HEK293 (cell line): ENCODE data around the gene GALNT4.

ENCODE experiments used
- GLIS1 ChIP-seq: fragments of 450-650 bp; formaldehyde crosslinking; IDR thresholded peaks from 2 replicates; pipeline ENCODE4 v1.5.1; 2016; ENCODE audit warnings: missing biosample characterization, missing genetic modification characterization
- KLF8 ChIP-seq: fragments of 450-650 bp; formaldehyde crosslinking; IDR thresholded peaks from 2 replicates; pipeline ENCODE4 v1.5.1; 2016; ENCODE audit warnings: missing biosample characterization, missing genetic modification characterization
- PBX3 ChIP-seq: sonication (generic); formaldehyde crosslinking; IDR thresholded peaks from 2 replicates; pipeline ENCODE4 v1.8.1; 2022; ENCODE audit warnings: mild to moderate bottlenecking, moderate library complexity, missing genetic modification reagents
- TCF7L2 ChIP-seq: IDR thresholded peaks from 2 replicates; pipeline ENCODE4 v1.6.1; 2011; ENCODE audit warnings: low read depth, mild to moderate bottlenecking, inconsistent platforms, low read length, moderate library complexity, borderline replicate concordance
- TRIM28 ChIP-seq: IDR thresholded peaks from 2 replicates; pipeline ENCODE4 v1.6.1; 2011; ENCODE audit warnings: low read length, control low read depth, borderline replicate concordance
- ZFP41 ChIP-seq: fragments of 450-650 bp; formaldehyde crosslinking; IDR thresholded peaks from 2 replicates; pipeline ENCODE4 v1.5.1; 2016; ENCODE audit warnings: missing biosample characterization, missing genetic modification characterization, borderline replicate concordance
- ZNF23 ChIP-seq: fragments of 450-650 bp; formaldehyde crosslinking; IDR thresholded peaks from 2 replicates; pipeline ENCODE4 v1.5.1; 2016; ENCODE audit warnings: missing biosample characterization, missing genetic modification characterization, borderline replicate concordance
- ZNF510 ChIP-seq: fragments of 450-650 bp; formaldehyde crosslinking; IDR thresholded peaks from 2 replicates; pipeline ENCODE4 v1.5.1; 2018; ENCODE audit warnings: mild to moderate bottlenecking, missing genetic modification characterization, missing biosample characterization; ENCODE audit not compliant: insufficient replicate concordance
- ZNF585B ChIP-seq: fragments of 450-650 bp; formaldehyde crosslinking; IDR thresholded peaks from 2 replicates; pipeline ENCODE4 v1.5.1; 2016; ENCODE audit warnings: missing biosample characterization, missing genetic modification characterization
- TF ChIP-seq, protein P1 (sequence below): fragments of 450-650 bp; formaldehyde crosslinking; IDR thresholded peaks from 2 replicates; pipeline ENCODE4 v1.5.1; 2016; ENCODE audit warnings: missing biosample characterization, missing genetic modification characterization

- TF ChIP-seq ZFP41 (tag by site-specific recombination) (no peak), PBX3 (CRISPR knock-in tag) (no peak), GLIS1 (tag by site-specific recombination) (no peak), ZNF510 (tag by site-specific recombination) (no peak), ZNF585B (no peak), TCF7L2 (no peak), TRIM28 (no peak), ZNF23 (tag by site-specific recombination) (no peak), KLF8 (tag by site-specific recombination) (no peak)
- TF ChIP-seq, protein P1, sequence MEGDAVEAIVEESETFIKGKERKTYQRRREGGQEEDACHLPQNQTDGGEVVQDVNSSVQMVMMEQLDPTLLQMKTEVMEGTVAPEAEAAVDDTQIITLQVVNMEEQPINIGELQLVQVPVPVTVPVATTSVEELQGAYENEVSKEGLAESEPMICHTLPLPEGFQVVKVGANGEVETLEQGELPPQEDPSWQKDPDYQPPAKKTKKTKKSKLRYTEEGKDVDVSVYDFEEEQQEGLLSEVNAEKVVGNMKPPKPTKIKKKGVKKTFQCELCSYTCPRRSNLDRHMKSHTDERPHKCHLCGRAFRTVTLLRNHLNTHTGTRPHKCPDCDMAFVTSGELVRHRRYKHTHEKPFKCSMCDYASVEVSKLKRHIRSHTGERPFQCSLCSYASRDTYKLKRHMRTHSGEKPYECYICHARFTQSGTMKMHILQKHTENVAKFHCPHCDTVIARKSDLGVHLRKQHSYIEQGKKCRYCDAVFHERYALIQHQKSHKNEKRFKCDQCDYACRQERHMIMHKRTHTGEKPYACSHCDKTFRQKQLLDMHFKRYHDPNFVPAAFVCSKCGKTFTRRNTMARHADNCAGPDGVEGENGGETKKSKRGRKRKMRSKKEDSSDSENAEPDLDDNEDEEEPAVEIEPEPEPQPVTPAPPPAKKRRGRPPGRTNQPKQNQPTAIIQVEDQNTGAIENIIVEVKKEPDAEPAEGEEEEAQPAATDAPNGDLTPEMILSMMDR = no peak
Observed at GRCh38 chr12:89507015-89507824, 17.4 kb downstream of the GALNT4 start.
